WTC11 (cell line): Measurements from ENCODE around the gene ADGRL1.

Experiments
- CTCF ChIP-seq: fragments of 200-600 bp; IDR thresholded peaks from 2 replicates; pipeline ENCODE4 v1.8.0; 2022; ENCODE audit warnings: antibody characterized with exemption
- NFYB ChIP-seq: sonication (generic); formaldehyde crosslinking; conservative IDR thresholded peaks from 2 replicates; pipeline ENCODE4 v1.8.0; 2022; ENCODE audit warnings: low read depth, missing genetic modification reagents
- ZNF121 ChIP-seq: sonication (generic); formaldehyde crosslinking; IDR thresholded peaks from 2 replicates; pipeline ENCODE4 v1.8.0; 2023; ENCODE audit warnings: missing genetic modification reagents
- TF ChIP-seq, protein P1 (sequence below): sonication (generic); formaldehyde crosslinking; IDR thresholded peaks from 2 replicates; pipeline ENCODE4 v1.8.1; 2022; ENCODE audit warnings: low read depth, mild to moderate bottlenecking, moderate library complexity, missing genetic modification reagents, borderline replicate concordance

GRCh38 chr19:14149509-14149994, 56.4 kb downstream of the ADGRL1 start:
- TF ChIP-seq CTCF (no peak), ZNF121 (CRISPR knock-in tag) (no peak), NFYB (CRISPR knock-in tag) (no peak)
- TF ChIP-seq, protein P1, sequence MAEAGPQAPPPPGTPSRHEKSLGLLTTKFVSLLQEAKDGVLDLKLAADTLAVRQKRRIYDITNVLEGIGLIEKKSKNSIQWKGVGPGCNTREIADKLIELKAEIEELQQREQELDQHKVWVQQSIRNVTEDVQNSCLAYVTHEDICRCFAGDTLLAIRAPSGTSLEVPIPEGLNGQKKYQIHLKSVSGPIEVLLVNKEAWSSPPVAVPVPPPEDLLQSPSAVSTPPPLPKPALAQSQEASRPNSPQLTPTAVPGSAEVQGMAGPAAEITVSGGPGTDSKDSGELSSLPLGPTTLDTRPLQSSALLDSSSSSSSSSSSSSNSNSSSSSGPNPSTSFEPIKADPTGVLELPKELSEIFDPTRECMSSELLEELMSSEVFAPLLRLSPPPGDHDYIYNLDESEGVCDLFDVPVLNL: no peak
